Smooth muscle cell (in vitro differentiated cells): ENCODE results near the gene SPTBN1. TPM values are rescaled to one million over a fixed set of nuclear protein-coding genes. Genes with fewer than 3 reads are reported as not detected.

Source experiments
- DNase-seq: peaks from one replicate; lab custom pipeline; 2025; ENCODE audit not compliant: unreplicated experiment; lab: John Stamatoyannopoulos, UW
- H2AFZ ChIP-seq: fragments of 200-600 bp; sonication (generic); 2 replicates; pipeline ENCODE4 v1.6.0; 2016; ENCODE audit warnings: antibody characterized with exemption, low read depth, mild to moderate bottlenecking
- H3F3A ChIP-seq: fragments of 200-600 bp; sonication (generic); 2 replicates; pipeline ENCODE4 v1.6.0; 2017; ENCODE audit warnings: antibody characterized with exemption, low read depth
- H3K27ac ChIP-seq: fragments of 200-600 bp; sonication (generic); 2 replicates; pipeline ENCODE4 v1.5.1; 2016; ENCODE audit warnings: low read depth, mild to moderate bottlenecking
- H3K27me3 ChIP-seq: fragments of 200-600 bp; sonication (generic); 2 replicates; pipeline ENCODE4 v1.6.1; 2016; ENCODE audit warnings: low read depth, mild to moderate bottlenecking
- H3K36me3 ChIP-seq: fragments of 200-600 bp; sonication (generic); 2 replicates; pipeline ENCODE4 v1.5.1; 2016; ENCODE audit warnings: low read depth
- H3K4me1 ChIP-seq: fragments of 200-600 bp; sonication (generic); 2 replicates; pipeline ENCODE4 v1.5.1; 2016; ENCODE audit warnings: low read depth
- H3K4me2 ChIP-seq: fragments of 200-600 bp; sonication (generic); 2 replicates; pipeline ENCODE4 v1.6.0; 2016; ENCODE audit warnings: mild to moderate bottlenecking
- H3K4me3 ChIP-seq: fragments of 200-600 bp; sonication (generic); 2 replicates; pipeline ENCODE4 v1.5.1; 2016; ENCODE audit warnings: mild to moderate bottlenecking
- H3K79me2 ChIP-seq: fragments of 200-600 bp; sonication (generic); 2 replicates; pipeline ENCODE4 v1.6.0; 2016; ENCODE audit warnings: low read depth, mild to moderate bottlenecking
- H3K9ac ChIP-seq: fragments of 200-600 bp; sonication (generic); 2 replicates; pipeline ENCODE4 v1.6.0; 2016; ENCODE audit warnings: low read depth
- H3K9me3 ChIP-seq: fragments of 200-600 bp; sonication (generic); replicated peaks from 2 replicates; pipeline ENCODE4 v1.5.1; 2016; ENCODE audit warnings: low read depth
- H4K20me1 ChIP-seq: fragments of 200-600 bp; sonication (generic); 2 replicates; pipeline ENCODE4 v1.6.0; 2016; ENCODE audit warnings: low read depth
- WGBS: methylation state at CpG from one replicate; pipeline ENCODE4 v1.1.7; 2016; ENCODE audit warnings: low lambda C conversion rate; 5-methylcytosine and 5-hydroxymethylcytosine counted together
- polyA plus RNA-seq: library from polyadenylated mRNA; unstranded; fragments of >200 nt; fragmentation: Nextera tagmentation; extraction: Ambion mirVana; gene quantifications from 2 replicates; pipeline ENCODE4 v1.2.1, GENCODE V29; 2016
- total RNA-seq: library from RNA; depleted of rRNA; stranded (reverse); fragments of >200 nt; gene quantifications from 2 replicates; pipeline ENCODE4 v1.2.3, GENCODE V29; 2014
- TF ChIP-seq, protein P1 (sequence below): fragments of 200-600 bp; sonication (generic); IDR thresholded peaks from 2 replicates; pipeline ENCODE4 v1.5.1; 2017; ENCODE audit warnings: borderline replicate concordance, mild to moderate bottlenecking, antibody characterized with exemption; ENCODE audit not compliant: insufficient read depth, poor library complexity, severe bottlenecking

SPTBN1 gene
- total and polyA plus RNA-seq, 2 experiments from 2014 or later, result 78.7 to 186 TPM

DNA sequence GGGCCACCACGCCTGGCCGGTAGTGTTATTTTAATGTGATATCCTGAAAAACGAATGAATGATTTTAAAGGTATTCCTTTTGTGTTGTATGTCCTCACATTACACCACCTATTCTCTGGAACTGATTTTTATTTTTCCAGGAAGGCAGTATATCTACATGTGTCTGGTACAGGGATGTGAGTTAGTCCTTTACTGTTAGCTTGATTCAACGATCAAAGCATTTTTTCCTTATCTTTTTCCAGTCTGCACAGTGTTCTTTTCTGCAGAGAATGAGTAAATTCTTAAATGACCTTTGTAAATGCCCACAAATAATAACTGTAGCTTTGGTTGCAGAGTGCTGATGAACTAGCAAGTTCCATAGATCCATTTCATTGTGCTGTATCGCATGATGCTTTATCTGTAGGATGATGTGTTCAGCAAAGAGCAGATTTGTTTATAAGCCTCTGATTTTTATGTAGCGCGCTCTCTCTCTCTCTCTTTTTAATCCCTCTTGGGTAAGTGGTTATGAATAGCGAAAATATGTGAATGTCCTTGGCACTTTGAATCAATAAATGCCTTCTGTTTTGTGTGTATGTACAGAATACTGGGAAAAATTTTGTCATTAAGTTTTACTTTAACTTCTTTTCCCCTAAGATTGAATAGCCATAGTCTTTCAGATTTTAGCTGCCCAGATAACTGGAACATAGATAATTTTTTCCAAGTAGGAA is 184.9 kb downstream of the SPTBN1 start:
- Histone ChIP-seq H3K79me2 (peaks cover 23% of the 10 kb centered on the region), H3K4me1 (peaks cover 31% of the 10 kb centered on the region), H2AFZ (no peak overlapping the region), H3F3A (peaks cover 46% of the 10 kb centered on the region), H4K20me1 (no peaks in the 10 kb centered on the region), H3K9me3 (no peaks in the 10 kb centered on the region), H3K9ac (no peak overlapping the region), H3K4me3 (no peak overlapping the region), H3K4me2 (peak overlapping the region; percentile 78), H3K36me3 (peaks cover 7% of the 10 kb centered on the region), H3K27me3 (no peaks in the 10 kb centered on the region), H3K27ac (peak overlapping the region; percentile 97)
- no peak for DNase-seq
- TF ChIP-seq, protein P1, sequence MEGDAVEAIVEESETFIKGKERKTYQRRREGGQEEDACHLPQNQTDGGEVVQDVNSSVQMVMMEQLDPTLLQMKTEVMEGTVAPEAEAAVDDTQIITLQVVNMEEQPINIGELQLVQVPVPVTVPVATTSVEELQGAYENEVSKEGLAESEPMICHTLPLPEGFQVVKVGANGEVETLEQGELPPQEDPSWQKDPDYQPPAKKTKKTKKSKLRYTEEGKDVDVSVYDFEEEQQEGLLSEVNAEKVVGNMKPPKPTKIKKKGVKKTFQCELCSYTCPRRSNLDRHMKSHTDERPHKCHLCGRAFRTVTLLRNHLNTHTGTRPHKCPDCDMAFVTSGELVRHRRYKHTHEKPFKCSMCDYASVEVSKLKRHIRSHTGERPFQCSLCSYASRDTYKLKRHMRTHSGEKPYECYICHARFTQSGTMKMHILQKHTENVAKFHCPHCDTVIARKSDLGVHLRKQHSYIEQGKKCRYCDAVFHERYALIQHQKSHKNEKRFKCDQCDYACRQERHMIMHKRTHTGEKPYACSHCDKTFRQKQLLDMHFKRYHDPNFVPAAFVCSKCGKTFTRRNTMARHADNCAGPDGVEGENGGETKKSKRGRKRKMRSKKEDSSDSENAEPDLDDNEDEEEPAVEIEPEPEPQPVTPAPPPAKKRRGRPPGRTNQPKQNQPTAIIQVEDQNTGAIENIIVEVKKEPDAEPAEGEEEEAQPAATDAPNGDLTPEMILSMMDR, result no peak
- WGBS, result 35% methylated on average over 8 of the region's 8 CpGs

- H4K20me1 ChIP-seq, result no peaks in the 10 kb centered on the region
- no peak overlapping the region for H3K4me3 ChIP-seq
- no peaks in the 10 kb centered on the region for H3K27me3 ChIP-seq
- DNase-seq, result no peak
- no peak overlapping the region for H3K4me2 ChIP-seq
- H3K4me1 ChIP-seq, result peaks cover 21% of the 10 kb centered on the region
- peak overlapping the region; percentile 97 for H3K27ac ChIP-seq
- peaks cover 19% of the 10 kb centered on the region for H3K79me2 ChIP-seq
- H3F3A ChIP-seq, result peaks cover 38% of the 10 kb centered on the region
- no peak overlapping the region for H2AFZ ChIP-seq
- 93% methylated on average over 8 of the region's 8 CpGs for WGBS
- TF ChIP-seq, protein P1, result no peak
- peaks cover 14% of the 10 kb centered on the region for H3K36me3 ChIP-seq
- no peak overlapping the region for H3K9ac ChIP-seq
- no peaks in the 10 kb centered on the region for H3K9me3 ChIP-seq
These were observed 185.9 kb downstream of the SPTBN1 start for GRCh38 chr2:54641988-54642387.

DNA sequence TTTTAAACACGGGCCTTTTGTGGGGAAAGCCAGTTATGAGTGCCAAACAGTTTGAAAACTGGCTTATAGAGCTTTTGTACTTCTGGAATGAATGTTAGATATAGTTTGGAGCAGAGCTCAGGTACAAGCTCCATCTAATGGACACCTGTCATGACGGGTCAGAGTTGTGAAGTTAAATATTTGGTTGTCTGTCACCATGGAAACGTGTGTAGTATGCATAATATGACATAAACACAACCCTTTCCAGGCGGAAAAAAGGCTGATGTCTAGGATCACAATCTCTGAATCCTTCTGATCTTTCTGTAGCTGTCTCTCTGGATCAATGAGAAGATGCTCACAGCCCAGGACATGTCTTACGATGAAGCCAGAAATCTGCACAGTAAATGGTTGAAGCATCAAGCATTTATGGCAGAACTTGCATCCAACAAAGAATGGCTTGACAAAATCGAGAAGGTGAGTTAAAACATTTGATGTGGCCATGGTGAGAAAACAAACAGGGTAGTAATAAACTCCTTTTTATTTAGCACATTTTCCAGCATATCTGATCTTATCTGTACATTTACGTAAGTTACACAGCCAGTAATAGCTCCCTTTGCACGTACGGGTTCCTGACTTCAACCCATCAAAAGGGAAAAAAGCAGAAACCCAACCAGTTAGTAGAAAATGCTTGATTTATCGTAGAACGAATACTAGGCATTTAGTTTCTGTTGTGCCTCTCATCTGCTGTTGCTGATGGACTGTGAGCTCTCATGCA is 186.7 kb downstream of the SPTBN1 start:
- Histone ChIP-seq H2AFZ (no peak overlapping the region), H3K9ac (no peak overlapping the region), H3F3A (peaks cover 29% of the 10 kb centered on the region), H3K9me3 (no peaks in the 10 kb centered on the region), H3K4me3 (no peak overlapping the region), H3K4me1 (peaks cover 13% of the 10 kb centered on the region), H3K4me2 (no peak overlapping the region), H3K27ac (peak overlapping the region; percentile 97), H3K79me2 (peaks cover 18% of the 10 kb centered on the region), H4K20me1 (no peaks in the 10 kb centered on the region), H3K36me3 (peaks cover 14% of the 10 kb centered on the region), H3K27me3 (no peaks in the 10 kb centered on the region)
- TF ChIP-seq, protein P1, result no peak
- 83% methylated on average over 11 of the region's 11 CpGs for WGBS
- no peak for DNase-seq
